ENCODE results near the gene BCAR3.

BCAR3 gene

DNA sequence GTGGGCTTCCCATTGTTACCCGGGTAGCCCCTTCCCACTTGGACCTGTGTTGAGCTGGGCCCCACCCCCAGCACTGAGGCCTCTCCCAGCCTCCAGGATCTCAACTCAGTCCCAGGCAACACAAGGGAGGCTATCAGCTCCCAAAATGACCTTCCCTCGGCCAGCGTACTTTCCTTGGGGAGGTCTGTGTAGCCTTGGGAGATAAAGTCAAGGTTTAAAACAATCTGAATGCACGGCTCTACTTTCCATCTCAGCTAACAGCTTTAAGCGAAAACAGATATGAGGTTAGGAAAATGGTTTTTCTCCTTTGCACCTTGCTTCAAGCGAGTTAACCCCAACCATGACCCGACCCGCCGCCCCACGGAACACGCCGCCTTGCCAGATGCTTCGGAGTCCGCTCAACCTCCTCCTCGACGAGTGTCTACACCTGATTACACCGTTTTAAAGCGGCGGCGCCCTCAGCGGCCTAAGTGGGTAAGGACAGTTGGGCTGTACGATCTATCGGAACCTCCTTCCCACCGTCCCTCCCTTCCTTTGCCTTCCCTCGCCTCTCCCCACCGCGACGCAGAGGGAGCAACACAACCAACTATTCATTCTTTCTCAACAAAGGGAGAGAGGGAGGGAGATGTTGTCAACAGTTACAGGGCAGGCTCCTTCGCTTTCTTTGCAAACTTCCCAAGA is 1.1 kb downstream of the BCAR3 start (continued):
- TF ChIP-seq, protein P1, sequence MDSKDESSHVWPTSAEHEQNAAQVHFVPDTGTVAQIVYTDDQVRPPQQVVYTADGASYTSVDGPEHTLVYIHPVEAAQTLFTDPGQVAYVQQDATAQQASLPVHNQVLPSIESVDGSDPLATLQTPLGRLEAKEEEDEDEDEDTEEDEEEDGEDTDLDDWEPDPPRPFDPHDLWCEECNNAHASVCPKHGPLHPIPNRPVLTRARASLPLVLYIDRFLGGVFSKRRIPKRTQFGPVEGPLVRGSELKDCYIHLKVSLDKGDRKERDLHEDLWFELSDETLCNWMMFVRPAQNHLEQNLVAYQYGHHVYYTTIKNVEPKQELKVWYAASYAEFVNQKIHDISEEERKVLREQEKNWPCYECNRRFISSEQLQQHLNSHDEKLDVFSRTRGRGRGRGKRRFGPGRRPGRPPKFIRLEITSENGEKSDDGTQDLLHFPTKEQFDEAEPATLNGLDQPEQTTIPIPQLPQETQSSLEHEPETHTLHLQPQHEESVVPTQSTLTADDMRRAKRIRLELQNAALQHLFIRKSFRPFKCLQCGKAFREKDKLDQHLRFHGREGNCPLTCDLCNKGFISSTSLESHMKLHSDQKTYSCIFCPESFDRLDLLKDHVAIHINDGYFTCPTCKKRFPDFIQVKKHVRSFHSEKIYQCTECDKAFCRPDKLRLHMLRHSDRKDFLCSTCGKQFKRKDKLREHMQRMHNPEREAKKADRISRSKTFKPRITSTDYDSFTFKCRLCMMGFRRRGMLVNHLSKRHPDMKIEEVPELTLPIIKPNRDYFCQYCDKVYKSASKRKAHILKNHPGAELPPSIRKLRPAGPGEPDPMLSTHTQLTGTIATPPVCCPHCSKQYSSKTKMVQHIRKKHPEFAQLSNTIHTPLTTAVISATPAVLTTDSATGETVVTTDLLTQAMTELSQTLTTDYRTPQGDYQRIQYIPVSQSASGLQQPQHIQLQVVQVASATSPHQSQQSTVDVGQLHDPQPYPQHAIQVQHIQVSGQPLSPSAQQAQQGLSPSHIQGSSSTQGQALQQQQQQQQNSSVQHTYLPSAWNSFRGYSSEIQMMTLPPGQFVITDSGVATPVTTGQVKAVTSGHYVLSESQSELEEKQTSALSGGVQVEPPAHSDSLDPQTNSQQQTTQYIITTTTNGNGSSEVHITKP (tag by site-specific recombination; IDR thresholded peaks at IDR 0.05): peak; percentile 61
- TF ChIP-seq ZNF394 (tag by site-specific recombination; IDR thresholded peaks at IDR 0.05; ENCODE audit: borderline replicate concordance): no peak
- no peak for TF ChIP-seq ZNF621 (tag by site-specific recombination; IDR thresholded peaks at IDR 0.05)
- no peak for TF ChIP-seq HOXD13 (CRISPR knock-in tag; IDR thresholded peaks at IDR 0.05; ENCODE audit: borderline replicate concordance)
- TF ChIP-seq ZNF610 (tag by site-specific recombination; IDR thresholded peaks at IDR 0.05; ENCODE audit: borderline replicate concordance): no peak
- TF ChIP-seq ZNF561 (tag by site-specific recombination; IDR thresholded peaks at IDR 0.05; ENCODE audit: borderline replicate concordance): no peak
- no peak for TF ChIP-seq ZNF155 (tag by site-specific recombination; IDR thresholded peaks at IDR 0.05)
- TF ChIP-seq, protein P2, sequence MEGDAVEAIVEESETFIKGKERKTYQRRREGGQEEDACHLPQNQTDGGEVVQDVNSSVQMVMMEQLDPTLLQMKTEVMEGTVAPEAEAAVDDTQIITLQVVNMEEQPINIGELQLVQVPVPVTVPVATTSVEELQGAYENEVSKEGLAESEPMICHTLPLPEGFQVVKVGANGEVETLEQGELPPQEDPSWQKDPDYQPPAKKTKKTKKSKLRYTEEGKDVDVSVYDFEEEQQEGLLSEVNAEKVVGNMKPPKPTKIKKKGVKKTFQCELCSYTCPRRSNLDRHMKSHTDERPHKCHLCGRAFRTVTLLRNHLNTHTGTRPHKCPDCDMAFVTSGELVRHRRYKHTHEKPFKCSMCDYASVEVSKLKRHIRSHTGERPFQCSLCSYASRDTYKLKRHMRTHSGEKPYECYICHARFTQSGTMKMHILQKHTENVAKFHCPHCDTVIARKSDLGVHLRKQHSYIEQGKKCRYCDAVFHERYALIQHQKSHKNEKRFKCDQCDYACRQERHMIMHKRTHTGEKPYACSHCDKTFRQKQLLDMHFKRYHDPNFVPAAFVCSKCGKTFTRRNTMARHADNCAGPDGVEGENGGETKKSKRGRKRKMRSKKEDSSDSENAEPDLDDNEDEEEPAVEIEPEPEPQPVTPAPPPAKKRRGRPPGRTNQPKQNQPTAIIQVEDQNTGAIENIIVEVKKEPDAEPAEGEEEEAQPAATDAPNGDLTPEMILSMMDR (tag by site-specific recombination; IDR thresholded peaks at IDR 0.05): peak; percentile 72
- TF ChIP-seq ZNF121 (tag by site-specific recombination; IDR thresholded peaks at IDR 0.05): no peak
- TF ChIP-seq GLIS2 (tag by site-specific recombination; IDR thresholded peaks at IDR 0.05): 0 out of 2 replicates have a peak, but pooled peaks have one; percentile 10
- TF ChIP-seq, protein P3, sequence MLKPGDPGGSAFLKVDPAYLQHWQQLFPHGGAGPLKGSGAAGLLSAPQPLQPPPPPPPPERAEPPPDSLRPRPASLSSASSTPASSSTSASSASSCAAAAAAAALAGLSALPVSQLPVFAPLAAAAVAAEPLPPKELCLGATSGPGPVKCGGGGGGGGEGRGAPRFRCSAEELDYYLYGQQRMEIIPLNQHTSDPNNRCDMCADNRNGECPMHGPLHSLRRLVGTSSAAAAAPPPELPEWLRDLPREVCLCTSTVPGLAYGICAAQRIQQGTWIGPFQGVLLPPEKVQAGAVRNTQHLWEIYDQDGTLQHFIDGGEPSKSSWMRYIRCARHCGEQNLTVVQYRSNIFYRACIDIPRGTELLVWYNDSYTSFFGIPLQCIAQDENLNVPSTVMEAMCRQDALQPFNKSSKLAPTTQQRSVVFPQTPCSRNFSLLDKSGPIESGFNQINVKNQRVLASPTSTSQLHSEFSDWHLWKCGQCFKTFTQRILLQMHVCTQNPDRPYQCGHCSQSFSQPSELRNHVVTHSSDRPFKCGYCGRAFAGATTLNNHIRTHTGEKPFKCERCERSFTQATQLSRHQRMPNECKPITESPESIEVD (tag by site-specific recombination; IDR thresholded peaks at IDR 0.05): no peak
- TF ChIP-seq GLIS1 (tag by site-specific recombination; IDR thresholded peaks at IDR 0.05): 0 out of 2 replicates have a peak, but pooled peaks have one; percentile 10
- TF ChIP-seq ZFP41 (tag by site-specific recombination; IDR thresholded peaks at IDR 0.05; ENCODE audit: borderline replicate concordance): no peak
- no peak for TF ChIP-seq MEIS1 (CRISPR knock-in tag; IDR thresholded peaks at IDR 0.05; ENCODE audit: borderline replicate concordance)
- TF ChIP-seq BCL11A (tag by site-specific recombination; IDR thresholded peaks at IDR 0.05; ENCODE audit: low read depth): no peak
- TF ChIP-seq ZNF600 (tag by site-specific recombination; IDR thresholded peaks at IDR 0.05): peak; percentile 52; the same call in 1 of the 2 replicates
- TF ChIP-seq ZNF354C (tag by site-specific recombination; IDR thresholded peaks at IDR 0.05; ENCODE audit: borderline replicate concordance, low read depth): no peak
- TF ChIP-seq, protein P4, sequence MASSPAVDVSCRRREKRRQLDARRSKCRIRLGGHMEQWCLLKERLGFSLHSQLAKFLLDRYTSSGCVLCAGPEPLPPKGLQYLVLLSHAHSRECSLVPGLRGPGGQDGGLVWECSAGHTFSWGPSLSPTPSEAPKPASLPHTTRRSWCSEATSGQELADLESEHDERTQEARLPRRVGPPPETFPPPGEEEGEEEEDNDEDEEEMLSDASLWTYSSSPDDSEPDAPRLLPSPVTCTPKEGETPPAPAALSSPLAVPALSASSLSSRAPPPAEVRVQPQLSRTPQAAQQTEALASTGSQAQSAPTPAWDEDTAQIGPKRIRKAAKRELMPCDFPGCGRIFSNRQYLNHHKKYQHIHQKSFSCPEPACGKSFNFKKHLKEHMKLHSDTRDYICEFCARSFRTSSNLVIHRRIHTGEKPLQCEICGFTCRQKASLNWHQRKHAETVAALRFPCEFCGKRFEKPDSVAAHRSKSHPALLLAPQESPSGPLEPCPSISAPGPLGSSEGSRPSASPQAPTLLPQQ (tag by site-specific recombination; IDR thresholded peaks at IDR 0.05): peak; percentile 84
- TF ChIP-seq ZNF248 (tag by site-specific recombination; IDR thresholded peaks at IDR 0.05): no peak
- TF ChIP-seq, protein P5, sequence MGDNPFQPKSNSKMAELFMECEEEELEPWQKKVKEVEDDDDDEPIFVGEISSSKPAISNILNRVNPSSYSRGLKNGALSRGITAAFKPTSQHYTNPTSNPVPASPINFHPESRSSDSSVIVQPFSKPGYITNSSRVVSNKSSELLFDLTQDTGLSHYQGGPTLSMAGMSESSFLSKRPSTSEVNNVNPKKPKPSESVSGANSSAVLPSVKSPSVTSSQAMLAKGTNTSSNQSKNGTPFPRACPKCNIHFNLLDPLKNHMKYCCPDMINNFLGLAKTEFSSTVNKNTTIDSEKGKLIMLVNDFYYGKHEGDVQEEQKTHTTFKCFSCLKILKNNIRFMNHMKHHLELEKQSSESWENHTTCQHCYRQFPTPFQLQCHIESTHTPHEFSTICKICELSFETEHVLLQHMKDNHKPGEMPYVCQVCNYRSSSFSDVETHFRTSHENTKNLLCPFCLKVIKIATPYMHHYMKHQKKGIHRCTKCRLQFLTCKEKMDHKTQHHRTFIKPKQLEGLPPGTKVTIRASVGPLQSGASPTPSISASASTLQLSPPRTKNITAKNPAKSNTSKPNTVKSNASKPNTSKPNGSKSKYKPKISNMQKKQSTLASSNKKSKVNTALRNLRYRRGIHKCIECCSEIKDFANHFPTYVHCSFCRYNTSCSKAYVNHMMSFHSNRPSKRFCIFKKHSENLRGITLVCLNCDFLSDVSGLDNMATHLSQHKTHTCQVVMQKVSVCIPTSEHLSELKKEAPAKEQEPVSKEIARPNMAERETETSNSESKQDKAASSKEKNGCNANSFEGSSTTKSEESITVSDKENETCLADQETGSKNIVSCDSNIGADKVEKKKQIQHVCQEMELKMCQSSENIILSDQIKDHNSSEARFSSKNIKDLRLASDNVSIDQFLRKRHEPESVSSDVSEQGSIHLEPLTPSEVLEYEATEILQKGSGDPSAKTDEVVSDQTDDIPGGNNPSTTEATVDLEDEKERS (tag by site-specific recombination; IDR thresholded peaks at IDR 0.05): no peak
- TF ChIP-seq, protein P6, sequence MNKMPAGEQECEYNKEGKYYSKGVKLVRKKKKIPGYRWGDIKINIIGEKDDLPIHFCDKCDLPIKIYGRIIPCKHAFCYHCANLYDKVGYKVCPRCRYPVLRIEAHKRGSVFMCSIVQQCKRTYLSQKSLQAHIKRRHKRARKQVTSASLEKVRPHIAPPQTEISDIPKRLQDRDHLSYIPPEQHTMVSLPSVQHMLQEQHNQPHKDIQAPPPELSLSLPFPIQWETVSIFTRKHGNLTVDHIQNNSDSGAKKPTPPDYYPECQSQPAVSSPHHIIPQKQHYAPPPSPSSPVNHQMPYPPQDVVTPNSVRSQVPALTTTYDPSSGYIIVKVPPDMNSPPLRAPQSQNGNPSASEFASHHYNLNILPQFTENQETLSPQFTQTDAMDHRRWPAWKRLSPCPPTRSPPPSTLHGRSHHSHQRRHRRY (tag by site-specific recombination; IDR thresholded peaks at IDR 0.05): no peak
- no peak for TF ChIP-seq ZNF791 (tag by site-specific recombination; IDR thresholded peaks at IDR 0.05)
- no peak for TF ChIP-seq ZNF23 (tag by site-specific recombination; IDR thresholded peaks at IDR 0.05; ENCODE audit: borderline replicate concordance)
- no peak for TF ChIP-seq TCF7L2 (IDR thresholded peaks at IDR 0.05; ENCODE audit: borderline replicate concordance, low read depth, low read length)
- no peak for TF ChIP-seq KLF8 (tag by site-specific recombination; IDR thresholded peaks at IDR 0.05)
- TF ChIP-seq ZNF416 (tag by site-specific recombination; IDR thresholded peaks at IDR 0.05): no peak
- TF ChIP-seq ZNF514 (tag by site-specific recombination; IDR thresholded peaks at IDR 0.05): no peak
